ENCODE data around the gene LCNL1.

- TF ChIP-seq POLR2A (IDR thresholded peaks at IDR 0.05), result no peak
- no peak for TF ChIP-seq CTCF (IDR thresholded peaks at IDR 0.05)
Measured at GRCh38 chr9:136978865-136979544, 3.8 kb upstream of the LCNL1 start.

All from prostate gland (tissue), 2 donors.